ENCODE measurements around the gene HJV. TPM values are rescaled to one million over a fixed set of nuclear protein-coding genes. Genes with fewer than 3 reads are reported as not detected.

The HJV gene
- polyA plus RNA-seq, 3 donors = not detected

DNA sequence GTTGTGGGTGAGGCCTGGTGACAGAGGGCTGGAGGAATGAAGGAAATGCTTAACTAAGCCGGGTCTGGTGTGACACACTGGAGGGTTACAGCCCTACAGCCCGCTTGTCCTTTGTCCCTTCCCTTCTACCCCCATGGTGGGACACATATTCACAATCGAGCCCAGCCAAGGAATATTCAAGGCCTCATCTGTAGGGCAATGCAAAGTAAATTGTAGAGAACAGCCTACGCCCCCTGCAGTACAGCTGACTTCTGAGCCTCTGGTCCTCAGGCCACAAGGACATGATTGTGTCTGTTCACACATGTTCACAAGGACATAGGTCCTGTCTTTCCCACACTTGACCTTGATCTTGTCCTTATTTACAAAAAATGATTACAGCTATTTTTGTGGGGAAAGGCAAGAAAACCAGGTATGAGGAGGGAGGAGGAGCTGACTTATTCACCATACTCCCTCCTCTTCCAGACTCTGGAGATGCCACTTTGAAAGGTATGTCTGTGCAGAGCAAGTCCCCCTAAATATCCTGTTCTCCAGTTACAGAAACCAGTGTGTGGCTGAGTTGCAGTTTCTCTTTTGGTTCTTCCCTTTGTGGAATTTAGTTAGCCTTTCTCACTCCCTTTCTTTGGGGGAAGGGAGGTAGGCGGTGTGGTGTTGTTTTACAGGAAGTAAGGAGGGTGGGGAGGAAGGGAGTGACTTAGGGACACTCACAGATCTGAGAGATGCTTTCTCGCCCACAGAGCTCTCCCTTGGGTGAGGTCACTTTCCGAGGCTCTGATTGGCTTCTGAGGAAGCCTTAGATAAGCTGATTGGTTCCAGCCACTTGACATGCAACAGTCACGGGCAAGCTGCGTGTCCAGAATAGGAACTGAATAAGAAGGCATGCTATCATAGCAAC, 42.4 kb downstream of the HJV start:
- TF ChIP-seq, protein P1, sequence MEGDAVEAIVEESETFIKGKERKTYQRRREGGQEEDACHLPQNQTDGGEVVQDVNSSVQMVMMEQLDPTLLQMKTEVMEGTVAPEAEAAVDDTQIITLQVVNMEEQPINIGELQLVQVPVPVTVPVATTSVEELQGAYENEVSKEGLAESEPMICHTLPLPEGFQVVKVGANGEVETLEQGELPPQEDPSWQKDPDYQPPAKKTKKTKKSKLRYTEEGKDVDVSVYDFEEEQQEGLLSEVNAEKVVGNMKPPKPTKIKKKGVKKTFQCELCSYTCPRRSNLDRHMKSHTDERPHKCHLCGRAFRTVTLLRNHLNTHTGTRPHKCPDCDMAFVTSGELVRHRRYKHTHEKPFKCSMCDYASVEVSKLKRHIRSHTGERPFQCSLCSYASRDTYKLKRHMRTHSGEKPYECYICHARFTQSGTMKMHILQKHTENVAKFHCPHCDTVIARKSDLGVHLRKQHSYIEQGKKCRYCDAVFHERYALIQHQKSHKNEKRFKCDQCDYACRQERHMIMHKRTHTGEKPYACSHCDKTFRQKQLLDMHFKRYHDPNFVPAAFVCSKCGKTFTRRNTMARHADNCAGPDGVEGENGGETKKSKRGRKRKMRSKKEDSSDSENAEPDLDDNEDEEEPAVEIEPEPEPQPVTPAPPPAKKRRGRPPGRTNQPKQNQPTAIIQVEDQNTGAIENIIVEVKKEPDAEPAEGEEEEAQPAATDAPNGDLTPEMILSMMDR (IDR thresholded peaks at IDR 0.05) = peak; percentile 22
- Histone ChIP-seq H3K9ac (ENCODE audit: insufficient read depth, low read length, poor library complexity, severe bottlenecking) (peak overlapping the region; percentile 74), H3K4me2 (replicated peaks; ENCODE audit: extremely low read depth, low read length, poor library complexity, severe bottlenecking) (peak overlapping the region; percentile 84), H3K27me3 (ENCODE audit: control insufficient read depth in 2 of 2, insufficient read depth in 2 of 2, low read length in 2 of 2) (no peaks in the 10 kb centered on the region), H2AFZ (ENCODE audit: insufficient read depth, low read depth, low read length, poor library complexity, severe bottlenecking) (peak overlapping the region; percentile 18), H3K36me3 (replicated peaks in 1 of 2; ENCODE audit: control insufficient read depth in 1 of 2, insufficient read depth in 2 of 2, low read length in 2 of 2) (peaks cover 0 to 6% of the 10 kb centered on the region in 2 donors), H3K4me1 (ENCODE audit: control insufficient read depth in 1 of 2, insufficient read depth in 2 of 2, low read length in 2 of 2) (peaks cover 55 to 71% of the 10 kb centered on the region in 2 donors), H3K27ac (ENCODE audit: low read depth in 1 of 2, low read length in 2 of 2) (peak overlapping the region; percentile 85 to 99), H3K79me2 (ENCODE audit: insufficient read depth, low read length) (peaks cover 18% of the 10 kb centered on the region), H4K20me1 (ENCODE audit: insufficient read depth, low read length) (no peaks in the 10 kb centered on the region), H3K4me3 (replicated peaks in 1 of 3; ENCODE audit: low read depth in 2 of 3, low read length in 3 of 3) (peak overlapping the region; percentile 26 to 74 (median 69)), H3K9me3 (replicated peaks in 1 of 2; ENCODE audit: control insufficient read depth in 1 of 2, insufficient read depth in 1 of 2, low read length in 2 of 2) (no peaks in the 10 kb centered on the region)
- H3K4me3 Mint-ChIP-seq = no peak overlapping the region
- no peaks in the 10 kb centered on the region for H3K9me3 Mint-ChIP-seq
- peaks cover 0 to 2% (median 0%) of the 10 kb centered on the region in 3 donors for H3K27me3 Mint-ChIP-seq (ENCODE audit: low read depth in 3 of 3)
- 7% methylated on average over 6 of the region's 9 CpGs for WGBS (ENCODE audit: insufficient coverage)
- H3K4me1 Mint-ChIP-seq = peaks cover 29% of the 10 kb centered on the region
- peaks cover 9 to 15% of the 10 kb centered on the region in 2 donors for H3K36me3 Mint-ChIP-seq
- H3K27ac Mint-ChIP-seq = no peak overlapping the region
- intact Hi-C loops (cut with micrococcal nuclease) = loop anchor here (1.0 to 5.0 kb wide), 3 partner anchors 8 to 62 kb away; partner anchors contain the start of gene PEX11B (in 1 of the 2)
- peak; percentile 98 to 100 (median 100) for DNase-seq

- H3K9me3 ChIP-seq (replicated peaks in 1 of 2; ENCODE audit: control insufficient read depth in 1 of 2, insufficient read depth in 1 of 2, low read length in 2 of 2) = no peaks in the 10 kb centered on the region
- H3K27me3 ChIP-seq (ENCODE audit: control insufficient read depth in 2 of 2, insufficient read depth in 2 of 2, low read length in 2 of 2) = no peaks in the 10 kb centered on the region
- peak overlapping the region; percentile 18 for H2AFZ ChIP-seq (ENCODE audit: insufficient read depth, low read depth, low read length, poor library complexity, severe bottlenecking)
- H3K4me3 ChIP-seq (replicated peaks in 1 of 3; ENCODE audit: low read depth in 2 of 3, low read length in 3 of 3) = peak overlapping the region; percentile 26 to 74 (median 69)
- H3K9me3 Mint-ChIP-seq = no peaks in the 10 kb centered on the region
- peak overlapping the region; percentile 85 to 99 for H3K27ac ChIP-seq (ENCODE audit: low read depth in 1 of 2, low read length in 2 of 2)
- no peak overlapping the region for H3K27ac Mint-ChIP-seq
- peak overlapping the region; percentile 84 for H3K4me2 ChIP-seq (replicated peaks; ENCODE audit: extremely low read depth, low read length, poor library complexity, severe bottlenecking)
- intact Hi-C loops (cut with micrococcal nuclease) = loop anchor here (1.0 to 5.0 kb wide), 3 partner anchors 9 to 61 kb away; partner anchors contain the start of gene PEX11B (in 1 of the 2)
- peaks cover 23% of the 10 kb centered on the region for H3K4me1 Mint-ChIP-seq
- no peaks in the 10 kb centered on the region for H4K20me1 ChIP-seq (ENCODE audit: insufficient read depth, low read length)
- H3K4me3 Mint-ChIP-seq = peak overlapping the region in 1 of 2 donors; percentile 56
- peaks cover 18% of the 10 kb centered on the region for H3K79me2 ChIP-seq (ENCODE audit: insufficient read depth, low read length)
- H3K36me3 Mint-ChIP-seq = peaks cover 7 to 17% of the 10 kb centered on the region in 2 donors
- peaks cover 0 to 6% of the 10 kb centered on the region in 2 donors for H3K36me3 ChIP-seq (replicated peaks in 1 of 2; ENCODE audit: control insufficient read depth in 1 of 2, insufficient read depth in 2 of 2, low read length in 2 of 2)
- no peak for DNase-seq
- peaks cover 49 to 65% of the 10 kb centered on the region in 2 donors for H3K4me1 ChIP-seq (ENCODE audit: control insufficient read depth in 1 of 2, insufficient read depth in 2 of 2, low read length in 2 of 2)
- TF ChIP-seq, protein P1 (IDR thresholded peaks at IDR 0.05) = no peak
- H3K9ac ChIP-seq (ENCODE audit: insufficient read depth, low read length, poor library complexity, severe bottlenecking) = peak overlapping the region; percentile 74
- peaks cover 0 to 2% (median 0%) of the 10 kb centered on the region in 3 donors for H3K27me3 Mint-ChIP-seq (ENCODE audit: low read depth in 3 of 3)
These were observed 43.1 kb downstream of the HJV start for GRCh38 chr1:145978471-145978853.
